ES-I3 (cell line): ENCODE measurements around the gene GHRHR.

Experiments used
- H3K36me3 ChIP-seq: 2 replicates; pipeline ENCODE4 v1.6.1; 2013; ENCODE audit warnings: mild to moderate bottlenecking, low read length, control low read depth, moderate library complexity; ENCODE audit not compliant: insufficient read depth
- H3K4me1 ChIP-seq: 2 replicates; pipeline ENCODE4 v1.6.1; 2013; ENCODE audit warnings: mild to moderate bottlenecking, control low read depth, low read length; ENCODE audit not compliant: insufficient read depth
- H3K9ac ChIP-seq: 2 replicates; pipeline ENCODE4 v1.6.1; 2013; ENCODE audit warnings: low read depth, mild to moderate bottlenecking, low read length, moderate library complexity
- H3K9me3 ChIP-seq: 2 replicates; pipeline ENCODE4 v1.6.1; 2013; ENCODE audit warnings: mild to moderate bottlenecking, low read length, moderate library complexity; ENCODE audit not compliant: control insufficient read depth, insufficient read depth

Gene GHRHR

DNA sequence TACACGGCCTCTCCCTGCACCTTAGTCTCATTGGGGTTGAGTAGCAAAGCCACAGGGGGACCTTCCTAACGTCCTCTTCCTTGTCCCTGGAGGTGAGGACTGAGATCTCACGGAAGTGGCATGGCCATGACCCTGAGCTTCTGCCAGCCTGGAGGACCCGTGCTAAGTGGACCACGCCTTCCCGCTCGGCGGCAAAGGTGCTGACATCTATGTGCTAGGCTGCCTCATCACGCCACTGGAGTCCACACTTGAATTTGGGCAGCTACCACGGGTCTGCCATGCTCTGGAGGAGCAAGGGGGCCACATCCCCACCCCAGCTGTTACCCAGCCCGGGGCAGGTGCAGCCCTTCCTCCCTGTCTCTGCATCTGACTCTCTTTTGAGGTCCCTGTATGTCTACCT lies 15.3 kb downstream of the GHRHR start:
- Histone ChIP-seq H3K9ac (no peak overlapping the region), H3K4me1 (peaks cover 3% of the 10 kb centered on the region; the same call in 1 of the 2 replicates), H3K36me3 (no peaks in the 10 kb centered on the region), H3K9me3 (no peaks in the 10 kb centered on the region)

DNA sequence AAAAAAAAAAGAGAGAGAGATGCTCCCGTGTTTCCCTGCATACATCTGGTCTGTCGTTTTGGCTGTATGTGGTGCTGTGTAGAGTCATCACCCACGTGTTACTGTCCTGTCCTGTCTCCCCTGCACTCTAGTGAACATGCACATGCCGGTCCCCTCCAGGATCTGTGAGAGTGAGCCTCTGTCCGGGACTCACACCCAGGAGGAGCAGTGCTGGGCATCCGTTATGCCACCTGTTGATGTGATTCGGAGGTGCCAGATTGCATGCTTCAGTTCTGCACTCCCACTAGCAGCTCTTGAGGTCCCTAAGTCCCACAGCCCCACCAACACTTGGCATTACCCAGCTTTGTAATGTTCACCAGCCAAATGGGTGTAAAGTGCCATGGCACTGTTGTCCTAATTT lies 16.4 kb downstream of the GHRHR start:
- H3K9ac ChIP-seq: no peak overlapping the region

DNA sequence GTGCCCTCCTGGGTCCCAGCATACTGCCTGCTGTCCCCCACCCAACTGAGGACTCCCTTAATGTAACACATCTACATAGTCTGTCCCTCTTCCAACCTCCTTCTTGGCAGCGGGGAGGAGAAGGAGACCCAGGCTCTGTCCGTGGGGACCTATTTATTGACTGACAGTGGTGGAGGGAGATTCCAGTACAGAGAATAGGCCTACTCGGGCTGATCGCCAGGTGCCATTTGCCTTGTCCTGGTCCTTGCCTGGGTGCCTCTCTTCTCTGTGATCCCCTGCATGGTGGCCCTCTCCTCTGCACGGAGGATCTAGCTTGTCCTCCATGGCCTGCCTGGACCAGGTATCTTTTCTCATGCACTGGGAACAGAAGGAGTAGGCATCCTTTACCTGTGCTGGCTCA lies 17.0 kb downstream of the GHRHR start:
- no peaks in the 10 kb centered on the region for H3K9me3 ChIP-seq
- peaks cover 9% of the 10 kb centered on the region for H3K4me1 ChIP-seq
- H3K9ac ChIP-seq: no peak overlapping the region
- no peaks in the 10 kb centered on the region for H3K36me3 ChIP-seq

More for the DNA sequence above, 16.4 kb downstream of the GHRHR start:
- Histone ChIP-seq H3K9me3 (no peaks in the 10 kb centered on the region), H3K36me3 (no peaks in the 10 kb centered on the region), H3K4me1 (peaks cover 3% of the 10 kb centered on the region; the same call in 1 of the 2 replicates)

DNA sequence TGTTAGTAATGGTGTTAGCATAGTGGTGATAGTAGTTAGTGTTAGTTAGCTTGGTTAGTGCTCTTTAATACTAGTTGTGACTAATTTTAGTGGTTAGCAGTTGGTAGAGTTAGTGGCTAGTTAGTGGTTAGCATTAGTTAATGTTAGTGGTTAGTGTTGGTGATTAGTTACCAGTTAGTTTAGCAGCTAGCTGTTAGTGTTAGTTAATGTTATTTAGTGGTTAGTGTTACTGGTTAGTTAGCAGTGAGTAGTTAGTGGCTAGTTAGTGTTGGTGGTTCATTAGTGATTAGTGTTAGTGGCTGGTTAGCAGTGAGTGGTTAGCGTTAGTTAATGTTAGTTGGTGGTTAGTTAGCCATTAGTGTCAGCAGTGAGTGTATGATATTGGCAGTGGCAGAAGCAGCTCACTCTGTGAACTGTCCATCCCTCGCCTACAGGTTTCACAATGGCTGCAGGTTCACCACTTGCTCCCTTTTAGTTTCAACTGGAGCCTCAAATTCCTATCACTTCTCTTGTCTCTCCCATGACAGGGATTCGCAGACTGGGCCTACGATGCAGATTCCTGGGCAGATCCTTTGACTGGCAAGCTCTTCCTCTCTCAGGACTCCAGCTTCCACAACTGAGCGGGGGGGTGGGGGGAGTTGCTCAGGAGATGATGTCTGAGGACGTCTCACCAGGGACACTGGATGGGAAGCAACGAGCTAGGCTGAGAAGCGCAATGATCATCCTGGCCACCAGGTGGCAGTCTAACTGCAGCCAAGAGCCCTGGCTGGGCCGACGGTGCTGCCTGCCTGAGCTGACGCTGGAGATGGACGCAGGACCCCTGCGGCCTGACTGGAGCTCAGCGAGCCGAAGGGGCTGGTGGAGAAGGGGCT lies 19.5 kb downstream of the GHRHR start:
- H3K9me3 ChIP-seq: no peaks in the 10 kb centered on the region
- H3K9ac ChIP-seq: no peak overlapping the region
- H3K36me3 ChIP-seq: no peaks in the 10 kb centered on the region
- H3K4me1 ChIP-seq: peaks cover 28% of the 10 kb centered on the region

DNA sequence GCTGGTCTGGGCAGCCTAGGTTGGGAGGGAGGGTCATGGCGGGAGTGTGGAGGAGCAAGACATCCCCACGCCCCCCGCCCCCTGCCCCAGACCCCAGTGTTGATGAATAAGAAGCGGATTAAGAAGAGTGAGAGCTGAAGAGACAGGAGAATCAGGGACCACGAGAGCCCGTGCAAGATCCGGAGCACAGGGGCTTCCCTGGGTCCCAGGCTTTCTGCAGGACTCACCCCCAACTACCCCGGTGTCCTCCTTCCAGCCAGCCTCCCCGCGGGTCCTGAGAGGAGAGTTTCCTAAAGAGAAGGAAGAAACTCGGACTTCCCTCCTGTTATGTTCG lies 20.1 kb downstream of the GHRHR start:
- Histone ChIP-seq H3K4me1 (peaks cover 34% of the 10 kb centered on the region), H3K9ac (peak overlapping the region; percentile 38), H3K36me3 (no peaks in the 10 kb centered on the region), H3K9me3 (no peaks in the 10 kb centered on the region)

DNA sequence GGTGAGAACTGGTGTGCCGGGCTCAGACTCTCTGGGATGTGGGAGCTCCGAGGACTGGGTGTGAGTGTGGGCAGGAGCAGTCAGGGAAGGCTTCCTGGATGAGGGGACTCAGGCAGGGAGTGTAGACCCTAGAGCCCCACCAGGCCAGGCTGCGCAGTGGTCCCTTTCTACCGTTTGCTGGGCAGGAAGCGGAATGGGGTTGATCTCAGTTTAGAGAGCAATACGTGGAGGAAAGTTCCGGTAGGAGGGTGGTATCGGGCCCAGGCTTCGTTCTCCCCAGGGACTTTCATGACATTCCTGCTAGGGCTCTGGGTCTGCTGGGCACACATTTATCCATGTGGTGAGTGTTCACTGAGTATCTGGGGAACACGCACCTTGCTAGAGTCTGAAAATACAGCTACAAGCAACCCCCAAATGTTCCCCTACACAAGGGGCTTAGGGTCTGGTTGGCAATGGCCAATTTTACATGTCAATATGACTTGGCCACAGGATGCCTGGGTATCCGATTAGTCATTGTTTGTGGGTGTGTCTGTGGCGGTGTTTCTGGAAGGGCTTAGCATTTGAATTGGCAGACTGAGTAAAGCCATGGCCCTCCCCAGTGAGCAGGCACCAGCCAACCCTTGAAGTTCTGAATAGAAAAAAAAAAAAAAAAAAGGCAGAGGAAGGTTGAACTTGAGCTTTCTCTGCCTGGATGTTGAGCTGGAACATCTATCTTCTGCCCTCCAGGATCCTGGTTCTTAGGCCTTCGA lies 20.8 kb downstream of the GHRHR start:
- H3K9ac ChIP-seq: peak overlapping the region; percentile 38
- H3K36me3 ChIP-seq: no peaks in the 10 kb centered on the region
- peaks cover 35% of the 10 kb centered on the region for H3K4me1 ChIP-seq
- H3K9me3 ChIP-seq: no peaks in the 10 kb centered on the region

DNA sequence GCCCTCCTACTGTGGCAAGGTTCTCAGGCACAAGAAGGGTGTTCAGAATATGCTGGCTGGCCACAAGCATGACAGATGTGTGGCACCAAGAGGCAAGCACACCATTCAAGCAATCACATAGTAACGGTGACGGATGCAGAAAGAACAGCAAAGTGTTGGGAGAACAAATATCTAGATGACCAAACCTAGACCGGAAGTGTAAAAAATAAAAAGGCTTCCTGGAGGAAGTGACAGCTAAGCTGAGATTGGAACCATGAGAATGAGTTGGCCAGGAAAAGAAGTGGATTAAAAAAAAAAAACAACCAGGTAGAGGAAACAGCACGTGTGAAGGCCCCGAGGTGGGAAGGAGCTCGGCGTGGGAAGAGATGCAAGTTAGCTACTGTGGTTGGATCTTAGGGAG lies 22.0 kb downstream of the GHRHR start:
- no peaks in the 10 kb centered on the region for H3K9me3 ChIP-seq
- no peaks in the 10 kb centered on the region for H3K36me3 ChIP-seq
- H3K9ac ChIP-seq: no peak overlapping the region
- H3K4me1 ChIP-seq: peaks cover 38% of the 10 kb centered on the region

DNA sequence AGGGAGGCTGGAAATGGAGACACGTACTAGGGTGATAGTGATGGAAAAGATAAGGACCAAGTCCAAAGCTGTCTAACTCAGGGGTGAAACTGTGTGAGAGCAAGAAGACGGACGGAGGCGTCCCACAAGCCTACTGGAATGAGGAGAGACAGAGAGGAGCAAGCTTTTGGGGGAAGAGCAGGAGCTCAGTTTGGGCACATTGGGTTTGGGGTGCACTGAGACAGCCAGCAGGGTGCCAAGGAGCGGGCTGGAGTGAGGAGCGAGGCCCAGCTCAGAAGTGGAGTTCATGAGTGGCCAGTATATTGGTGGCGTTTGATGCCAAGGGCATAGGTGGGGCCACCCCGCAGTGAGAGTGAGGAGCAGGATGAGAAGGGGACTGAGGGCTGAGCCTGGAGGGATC lies 22.6 kb downstream of the GHRHR start:
- Histone ChIP-seq H3K9ac (no peak overlapping the region), H3K36me3 (no peaks in the 10 kb centered on the region), H3K4me1 (peaks cover 38% of the 10 kb centered on the region), H3K9me3 (no peaks in the 10 kb centered on the region)

DNA sequence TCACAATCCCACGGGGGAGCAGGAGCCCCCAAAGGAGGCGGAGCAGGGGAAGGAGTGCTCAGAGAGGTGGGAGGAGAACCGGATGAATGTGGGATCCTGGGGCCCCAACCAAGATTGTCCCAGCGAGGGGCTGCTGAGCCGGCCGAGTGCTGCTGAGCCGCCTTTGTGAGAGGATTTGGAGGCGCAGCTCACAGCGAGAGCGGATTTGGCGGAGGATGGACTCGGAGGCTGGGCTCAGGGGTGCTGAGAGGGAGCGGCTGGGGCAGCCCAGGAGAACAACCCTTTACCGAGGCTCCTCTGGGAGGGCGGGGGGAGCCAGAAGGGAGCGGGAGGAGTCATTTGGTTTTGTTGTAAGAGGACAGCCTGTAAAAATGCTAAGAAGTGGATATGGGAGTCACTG lies 23.0 kb downstream of the GHRHR start:
- H3K4me1 ChIP-seq: peaks cover 38% of the 10 kb centered on the region
- no peak overlapping the region for H3K9ac ChIP-seq
- H3K9me3 ChIP-seq: no peaks in the 10 kb centered on the region

DNA sequence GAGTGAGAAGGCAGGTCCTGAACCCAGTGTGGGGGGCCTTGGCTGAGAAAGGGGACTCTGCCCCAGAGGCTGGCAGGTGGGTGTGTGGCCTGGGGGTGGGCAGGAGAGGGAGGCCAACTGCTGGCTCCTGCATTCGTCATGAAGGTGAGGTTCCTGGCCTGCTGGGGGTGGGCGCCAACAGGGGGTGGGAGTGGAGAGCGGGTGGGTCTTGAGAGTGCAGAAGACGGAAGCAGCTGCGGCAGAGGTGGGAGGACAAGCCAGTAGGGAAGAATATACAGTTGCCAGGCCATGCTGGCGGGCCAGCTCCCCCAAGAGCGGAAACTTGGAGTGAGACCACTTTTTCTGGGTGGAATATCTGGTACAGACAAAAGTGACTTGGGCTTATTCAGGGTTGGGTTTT lies 23.4 kb downstream of the GHRHR start:
- Histone ChIP-seq H3K4me1 (peaks cover 38% of the 10 kb centered on the region), H3K36me3 (no peaks in the 10 kb centered on the region)

More for the DNA sequence above, 23.0 kb downstream of the GHRHR start:
- H3K36me3 ChIP-seq: no peaks in the 10 kb centered on the region

DNA sequence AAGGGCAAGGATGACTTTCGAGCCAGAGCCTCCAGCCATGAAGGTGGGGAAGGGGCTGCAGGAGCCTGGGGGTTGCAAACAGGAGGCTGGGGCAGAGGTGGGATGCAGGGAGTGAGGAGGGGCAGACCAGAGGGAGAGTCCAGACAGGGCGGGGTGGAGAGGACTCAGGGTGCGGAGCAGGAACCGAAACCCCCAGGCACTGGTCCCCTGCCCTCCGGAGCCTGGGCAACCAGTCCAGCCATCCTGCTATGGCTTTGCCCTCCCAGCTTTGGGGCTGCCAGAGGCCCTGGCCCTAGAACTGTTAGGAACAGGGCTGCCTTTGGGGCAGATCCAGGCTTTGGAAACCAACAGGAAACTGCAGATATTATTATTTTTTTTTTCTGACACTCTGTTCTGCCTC lies 24.2 kb downstream of the GHRHR start:
- Histone ChIP-seq H3K36me3 (no peaks in the 10 kb centered on the region), H3K9me3 (no peaks in the 10 kb centered on the region), H3K4me1 (peaks cover 38% of the 10 kb centered on the region), H3K9ac (no peak overlapping the region)

More for the DNA sequence above, 23.4 kb downstream of the GHRHR start:
- no peaks in the 10 kb centered on the region for H3K9me3 ChIP-seq
- no peak overlapping the region for H3K9ac ChIP-seq

DNA sequence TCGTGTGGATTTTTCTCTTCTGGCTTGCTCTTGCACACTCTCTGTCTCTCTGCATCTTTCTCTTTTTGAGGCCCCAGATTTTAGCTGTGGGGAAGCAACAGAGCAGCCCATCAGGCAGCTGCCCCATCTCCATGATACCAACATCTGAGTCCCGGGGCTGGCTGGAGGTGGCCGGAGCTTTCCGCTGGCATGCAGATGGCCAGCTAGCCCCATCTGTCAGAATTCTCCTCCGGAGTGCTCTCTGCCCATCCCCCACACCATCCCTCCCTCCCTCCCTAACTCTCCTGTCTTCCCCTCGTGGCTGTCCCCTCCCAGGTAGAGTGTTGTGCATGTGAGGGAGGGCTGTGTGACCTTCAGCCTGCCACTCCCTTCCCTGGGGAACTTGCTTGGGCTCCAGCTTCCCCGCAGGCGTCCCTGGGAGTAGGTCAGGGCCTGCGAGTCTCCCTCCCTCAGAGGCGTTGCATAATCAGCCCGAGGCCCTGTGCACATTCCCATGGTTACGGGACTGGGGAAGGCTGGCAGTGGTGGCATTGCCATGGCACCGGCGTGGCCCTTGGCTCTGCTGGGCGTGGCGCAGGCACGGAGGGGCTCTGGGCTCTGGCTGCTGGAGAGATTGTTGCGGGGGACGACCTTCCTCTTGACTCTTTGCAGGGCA lies 24.7 kb downstream of the GHRHR start:
- H3K4me1 ChIP-seq: peaks cover 38% of the 10 kb centered on the region
- no peak overlapping the region for H3K9ac ChIP-seq
- no peaks in the 10 kb centered on the region; the same call in 1 of the 2 replicates for H3K36me3 ChIP-seq

DNA sequence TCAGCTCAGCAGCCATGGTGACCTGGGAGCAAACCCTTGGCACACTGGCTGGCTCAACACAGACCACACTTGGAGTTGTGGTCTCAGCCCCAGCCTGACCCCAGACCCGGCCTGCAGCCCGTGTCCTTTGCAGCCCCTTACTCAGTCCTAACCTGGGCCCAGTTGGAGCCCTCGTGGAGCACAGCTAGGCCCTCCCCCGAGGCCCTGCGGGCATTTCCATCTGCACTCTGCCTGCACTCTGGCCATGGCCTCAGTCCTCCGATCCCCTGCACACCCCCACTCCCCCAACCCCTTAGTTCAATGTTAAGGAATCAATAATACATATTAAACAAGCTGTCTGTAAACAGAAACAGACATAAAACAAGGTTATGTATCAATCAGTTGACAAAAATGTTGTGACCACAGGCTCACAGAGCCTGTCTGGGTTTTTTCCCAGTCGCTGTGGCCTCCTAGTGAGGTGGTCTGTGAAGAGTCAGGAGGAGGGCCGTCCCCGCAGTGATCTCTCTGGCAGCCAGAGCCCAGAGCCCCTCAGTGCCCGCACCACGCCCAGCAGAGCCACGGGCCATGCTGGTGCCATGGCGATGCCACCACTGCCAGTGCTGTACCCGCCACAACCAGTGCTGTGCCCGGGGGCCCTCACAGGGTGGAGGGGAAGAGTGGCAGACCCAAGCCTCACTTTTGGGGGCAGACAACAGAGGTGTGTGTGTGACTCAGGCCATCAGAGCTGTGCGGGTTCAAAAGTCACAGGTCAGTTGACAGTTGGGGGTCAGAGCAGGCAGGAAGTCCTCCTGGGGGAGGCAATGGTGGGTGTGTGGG lies 25.5 kb downstream of the GHRHR start:
- H3K9ac ChIP-seq: no peak overlapping the region
- H3K4me1 ChIP-seq: peaks cover 38% of the 10 kb centered on the region

More for the DNA sequence above, 24.7 kb downstream of the GHRHR start:
- no peaks in the 10 kb centered on the region for H3K9me3 ChIP-seq

More for the DNA sequence above, 25.5 kb downstream of the GHRHR start:
- Histone ChIP-seq H3K9me3 (no peaks in the 10 kb centered on the region), H3K36me3 (no peaks in the 10 kb centered on the region; the same call in 1 of the 2 replicates)
